GM12878 (cell line): Measurements from ENCODE around the gene WDHD1. TPM values are rescaled to one million over a fixed set of nuclear protein-coding genes. Genes with fewer than 3 reads are reported as not detected.
A peak's percentile ranks its signal among the peaks of the same experiment; 100 is the strongest.

ENCODE experiments used
- NFYB ChIP-seq: IDR thresholded peaks from 2 replicates; pipeline ENCODE4 v1.6.1; 2011; ENCODE audit warnings: low read depth, mild to moderate bottlenecking, low read length, improper control_type of control experiment, moderate library complexity; ENCODE audit not compliant: insufficient read depth
- polyA plus RNA-seq, 11 experiments: library from polyadenylated mRNA; depleted of rRNA in 4 of 11; unstranded in 6 of 11; stranded (reverse) in 5 of 11; fragments of >200 nt; fragmentation: Nextera tagmentation in 4 of 11; fragmentation: Illumina TruSeq in 1 of 11; extraction: Ambion mirVana in 4 of 11; extraction: Trizol in 1 of 11; gene quantifications; 1 replicate in 1 of 11; 2 replicates in 10 of 11; pipeline versions ENCODE4 v1.2.1 to v1.2.3, GENCODE V29; 2011 to 2016; ENCODE audit warnings: inconsistent platforms in 2 of 11, missing spikeins in 2 of 11, low read depth in 1 of 11
- total RNA-seq, 4 experiments: library from RNA; depleted of rRNA in 3 of 4; stranded (reverse); fragments of >200 nt in 3 of 4; fragmentation: Illumina TruSeq in 1 of 4; extraction: Trizol in 1 of 4; gene quantifications; 2 replicates each; pipeline versions ENCODE4 v1.2.1 to v1.2.3, GENCODE V29; 2013 to 2021
- TF ChIP-seq, protein P1 (sequence below): fragments of 450-650 bp; conservative IDR thresholded peaks from 2 replicates; pipeline ENCODE4 v1.6.1; 2017; ENCODE audit warnings: mild to moderate bottlenecking, moderate library complexity
- TF ChIP-seq, protein P2 (sequence below): IDR thresholded peaks from 2 replicates; pipeline ENCODE4 v1.6.1; 2011; ENCODE audit warnings: mild to moderate bottlenecking, low read depth, low read length, moderate library complexity; ENCODE audit not compliant: insufficient replicate concordance
- TF ChIP-seq, protein P3 (sequence below): IDR thresholded peaks from 2 replicates; pipeline ENCODE4 v1.6.1; 2012; ENCODE audit warnings: mild to moderate bottlenecking, low read depth, low read length
- TF ChIP-seq, protein P4 (sequence below): fragments of 450-650 bp; IDR thresholded peaks from 2 replicates; pipeline ENCODE4 v1.6.1; 2017; ENCODE audit warnings: mild to moderate bottlenecking, moderate library complexity

Gene WDHD1
- total and polyA plus RNA-seq, 10 of the 15 experiments (the other 5 are each of a cell fraction or from before 2014, with no cell fraction given), result 11.3 to 50.5 (median 32.6) TPM

DNA sequence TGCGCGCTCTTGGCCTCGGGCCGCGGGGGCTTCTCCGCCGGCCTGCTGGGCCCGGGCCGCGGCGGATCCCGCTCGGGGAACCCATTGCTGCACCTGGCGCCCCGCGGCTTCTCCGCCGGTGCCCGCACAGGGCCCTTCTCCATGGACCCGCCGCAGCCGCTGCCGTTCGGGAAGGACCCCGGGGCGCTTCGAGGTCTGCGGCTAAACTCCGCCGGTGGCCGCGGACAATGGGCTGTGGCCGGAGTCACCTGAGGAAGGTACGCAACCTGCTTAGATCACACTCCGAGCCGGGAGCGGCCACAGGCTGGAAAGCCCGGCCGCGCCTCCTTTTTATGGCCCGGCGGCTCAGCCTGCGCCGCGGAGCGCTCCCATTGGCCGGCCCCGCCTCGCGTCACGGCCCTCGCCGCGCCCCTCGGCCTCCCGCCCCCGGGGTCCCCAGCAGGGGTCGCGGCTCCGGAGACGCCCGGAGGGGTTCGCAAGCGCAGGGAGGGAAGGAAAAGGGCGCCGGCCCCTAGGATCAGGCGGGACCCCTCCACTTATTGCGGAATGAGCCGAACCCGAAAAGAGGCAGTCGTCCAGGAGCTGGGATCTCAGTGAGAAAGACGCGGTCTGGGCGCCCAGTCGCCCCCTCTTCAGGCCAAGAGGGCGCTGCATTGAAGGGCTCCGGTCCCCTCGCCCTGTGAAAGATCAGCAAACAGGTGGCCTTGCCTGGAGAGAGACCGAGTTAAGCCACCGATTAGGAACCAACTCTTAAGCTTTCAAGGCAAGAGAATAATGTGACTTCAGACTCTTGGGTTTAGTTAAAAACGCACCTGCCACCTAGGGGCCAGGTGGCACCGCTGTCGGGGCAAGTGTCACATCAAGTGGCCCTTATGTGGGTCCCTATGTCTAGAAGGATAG is 124.1 kb downstream of the WDHD1 start, which contains the start of gene GCH1 (continued):
- TF ChIP-seq, protein P1, sequence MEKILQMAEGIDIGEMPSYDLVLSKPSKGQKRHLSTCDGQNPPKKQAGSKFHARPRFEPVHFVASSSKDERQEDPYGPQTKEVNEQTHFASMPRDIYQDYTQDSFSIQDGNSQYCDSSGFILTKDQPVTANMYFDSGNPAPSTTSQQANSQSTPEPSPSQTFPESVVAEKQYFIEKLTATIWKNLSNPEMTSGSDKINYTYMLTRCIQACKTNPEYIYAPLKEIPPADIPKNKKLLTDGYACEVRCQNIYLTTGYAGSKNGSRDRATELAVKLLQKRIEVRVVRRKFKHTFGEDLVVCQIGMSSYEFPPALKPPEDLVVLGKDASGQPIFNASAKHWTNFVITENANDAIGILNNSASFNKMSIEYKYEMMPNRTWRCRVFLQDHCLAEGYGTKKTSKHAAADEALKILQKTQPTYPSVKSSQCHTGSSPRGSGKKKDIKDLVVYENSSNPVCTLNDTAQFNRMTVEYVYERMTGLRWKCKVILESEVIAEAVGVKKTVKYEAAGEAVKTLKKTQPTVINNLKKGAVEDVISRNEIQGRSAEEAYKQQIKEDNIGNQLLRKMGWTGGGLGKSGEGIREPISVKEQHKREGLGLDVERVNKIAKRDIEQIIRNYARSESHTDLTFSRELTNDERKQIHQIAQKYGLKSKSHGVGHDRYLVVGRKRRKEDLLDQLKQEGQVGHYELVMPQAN, result peak; percentile 74
- TF ChIP-seq, protein P2, sequence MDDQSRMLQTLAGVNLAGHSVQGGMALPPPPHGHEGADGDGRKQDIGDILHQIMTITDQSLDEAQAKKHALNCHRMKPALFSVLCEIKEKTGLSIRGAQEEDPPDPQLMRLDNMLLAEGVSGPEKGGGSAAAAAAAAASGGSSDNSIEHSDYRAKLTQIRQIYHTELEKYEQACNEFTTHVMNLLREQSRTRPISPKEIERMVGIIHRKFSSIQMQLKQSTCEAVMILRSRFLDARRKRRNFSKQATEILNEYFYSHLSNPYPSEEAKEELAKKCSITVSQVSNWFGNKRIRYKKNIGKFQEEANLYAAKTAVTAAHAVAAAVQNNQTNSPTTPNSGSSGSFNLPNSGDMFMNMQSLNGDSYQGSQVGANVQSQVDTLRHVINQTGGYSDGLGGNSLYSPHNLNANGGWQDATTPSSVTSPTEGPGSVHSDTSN, result no peak
- TF ChIP-seq NFYB, result peak; percentile 87
- TF ChIP-seq, protein P3, sequence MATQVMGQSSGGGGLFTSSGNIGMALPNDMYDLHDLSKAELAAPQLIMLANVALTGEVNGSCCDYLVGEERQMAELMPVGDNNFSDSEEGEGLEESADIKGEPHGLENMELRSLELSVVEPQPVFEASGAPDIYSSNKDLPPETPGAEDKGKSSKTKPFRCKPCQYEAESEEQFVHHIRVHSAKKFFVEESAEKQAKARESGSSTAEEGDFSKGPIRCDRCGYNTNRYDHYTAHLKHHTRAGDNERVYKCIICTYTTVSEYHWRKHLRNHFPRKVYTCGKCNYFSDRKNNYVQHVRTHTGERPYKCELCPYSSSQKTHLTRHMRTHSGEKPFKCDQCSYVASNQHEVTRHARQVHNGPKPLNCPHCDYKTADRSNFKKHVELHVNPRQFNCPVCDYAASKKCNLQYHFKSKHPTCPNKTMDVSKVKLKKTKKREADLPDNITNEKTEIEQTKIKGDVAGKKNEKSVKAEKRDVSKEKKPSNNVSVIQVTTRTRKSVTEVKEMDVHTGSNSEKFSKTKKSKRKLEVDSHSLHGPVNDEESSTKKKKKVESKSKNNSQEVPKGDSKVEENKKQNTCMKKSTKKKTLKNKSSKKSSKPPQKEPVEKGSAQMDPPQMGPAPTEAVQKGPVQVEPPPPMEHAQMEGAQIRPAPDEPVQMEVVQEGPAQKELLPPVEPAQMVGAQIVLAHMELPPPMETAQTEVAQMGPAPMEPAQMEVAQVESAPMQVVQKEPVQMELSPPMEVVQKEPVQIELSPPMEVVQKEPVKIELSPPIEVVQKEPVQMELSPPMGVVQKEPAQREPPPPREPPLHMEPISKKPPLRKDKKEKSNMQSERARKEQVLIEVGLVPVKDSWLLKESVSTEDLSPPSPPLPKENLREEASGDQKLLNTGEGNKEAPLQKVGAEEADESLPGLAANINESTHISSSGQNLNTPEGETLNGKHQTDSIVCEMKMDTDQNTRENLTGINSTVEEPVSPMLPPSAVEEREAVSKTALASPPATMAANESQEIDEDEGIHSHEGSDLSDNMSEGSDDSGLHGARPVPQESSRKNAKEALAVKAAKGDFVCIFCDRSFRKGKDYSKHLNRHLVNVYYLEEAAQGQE, result no peak
- TF ChIP-seq, protein P4, sequence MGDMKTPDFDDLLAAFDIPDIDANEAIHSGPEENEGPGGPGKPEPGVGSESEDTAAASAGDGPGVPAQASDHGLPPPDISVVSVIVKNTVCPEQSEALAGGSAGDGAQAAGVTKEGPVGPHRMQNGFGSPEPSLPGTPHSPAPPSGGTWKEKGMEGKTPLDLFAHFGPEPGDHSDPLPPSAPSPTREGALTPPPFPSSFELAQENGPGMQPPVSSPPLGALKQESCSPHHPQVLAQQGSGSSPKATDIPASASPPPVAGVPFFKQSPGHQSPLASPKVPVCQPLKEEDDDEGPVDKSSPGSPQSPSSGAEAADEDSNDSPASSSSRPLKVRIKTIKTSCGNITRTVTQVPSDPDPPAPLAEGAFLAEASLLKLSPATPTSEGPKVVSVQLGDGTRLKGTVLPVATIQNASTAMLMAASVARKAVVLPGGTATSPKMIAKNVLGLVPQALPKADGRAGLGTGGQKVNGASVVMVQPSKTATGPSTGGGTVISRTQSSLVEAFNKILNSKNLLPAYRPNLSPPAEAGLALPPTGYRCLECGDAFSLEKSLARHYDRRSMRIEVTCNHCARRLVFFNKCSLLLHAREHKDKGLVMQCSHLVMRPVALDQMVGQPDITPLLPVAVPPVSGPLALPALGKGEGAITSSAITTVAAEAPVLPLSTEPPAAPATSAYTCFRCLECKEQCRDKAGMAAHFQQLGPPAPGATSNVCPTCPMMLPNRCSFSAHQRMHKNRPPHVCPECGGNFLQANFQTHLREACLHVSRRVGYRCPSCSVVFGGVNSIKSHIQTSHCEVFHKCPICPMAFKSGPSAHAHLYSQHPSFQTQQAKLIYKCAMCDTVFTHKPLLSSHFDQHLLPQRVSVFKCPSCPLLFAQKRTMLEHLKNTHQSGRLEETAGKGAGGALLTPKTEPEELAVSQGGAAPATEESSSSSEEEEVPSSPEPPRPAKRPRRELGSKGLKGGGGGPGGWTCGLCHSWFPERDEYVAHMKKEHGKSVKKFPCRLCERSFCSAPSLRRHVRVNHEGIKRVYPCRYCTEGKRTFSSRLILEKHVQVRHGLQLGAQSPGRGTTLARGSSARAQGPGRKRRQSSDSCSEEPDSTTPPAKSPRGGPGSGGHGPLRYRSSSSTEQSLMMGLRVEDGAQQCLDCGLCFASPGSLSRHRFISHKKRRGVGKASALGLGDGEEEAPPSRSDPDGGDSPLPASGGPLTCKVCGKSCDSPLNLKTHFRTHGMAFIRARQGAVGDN, result peak; percentile 32; the same call in 1 of the 2 replicates
